Measurements from ENCODE around the gene FMOD.
"Not testable (repeated sequence)": the region's sequence is repeated elsewhere in the genome, so short reads cannot be mapped to it uniquely, and the experiment has no call there.

Gene FMOD

DNA sequence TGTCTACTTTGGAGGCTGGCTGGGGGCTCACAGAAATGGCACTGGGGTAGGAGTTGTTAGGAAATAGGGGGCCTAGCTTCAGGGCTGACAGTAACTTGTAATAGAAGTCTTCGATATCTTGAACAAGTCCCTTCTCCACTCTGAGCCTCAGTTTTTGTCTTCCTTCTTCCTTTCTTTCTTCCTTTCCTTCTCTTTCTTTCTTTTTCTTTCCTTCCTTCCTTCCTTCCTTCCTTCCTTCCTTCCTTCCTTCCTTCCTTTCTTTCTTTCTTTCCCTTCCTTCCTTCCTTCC, 32.7 kb downstream of the FMOD start:
- peak overlapping the region in 1 of 2 donors; percentile 16 for H3K9ac ChIP-seq (ENCODE audit: low read depth in 1 of 2, low read length in 2 of 2)
- H3K4me1 ChIP-seq (ENCODE audit: control insufficient read depth in 1 of 2, insufficient read depth in 2 of 2, low read length in 2 of 2): peaks cover 53 to 55% of the 10 kb centered on the region in 2 donors
- H3K27ac ChIP-seq (ENCODE audit: low read depth, low read length): no peak overlapping the region
- H3K9me3 ChIP-seq (ENCODE audit: control insufficient read depth in 1 of 2, low read length in 2 of 2): no peaks in the 10 kb centered on the region
- no peaks in the 10 kb centered on the region for H3K27me3 ChIP-seq (ENCODE audit: control insufficient read depth in 1 of 2, insufficient read depth in 2 of 2, low read length in 2 of 2)
- no peak overlapping the region for H3K4me3 ChIP-seq (ENCODE audit: low read depth in 1 of 2, low read length in 2 of 2)
- H3K36me3 ChIP-seq (ENCODE audit: control insufficient read depth in 1 of 2, insufficient read depth in 2 of 2, low read length in 2 of 2): no peaks in the 10 kb centered on the region

DNA sequence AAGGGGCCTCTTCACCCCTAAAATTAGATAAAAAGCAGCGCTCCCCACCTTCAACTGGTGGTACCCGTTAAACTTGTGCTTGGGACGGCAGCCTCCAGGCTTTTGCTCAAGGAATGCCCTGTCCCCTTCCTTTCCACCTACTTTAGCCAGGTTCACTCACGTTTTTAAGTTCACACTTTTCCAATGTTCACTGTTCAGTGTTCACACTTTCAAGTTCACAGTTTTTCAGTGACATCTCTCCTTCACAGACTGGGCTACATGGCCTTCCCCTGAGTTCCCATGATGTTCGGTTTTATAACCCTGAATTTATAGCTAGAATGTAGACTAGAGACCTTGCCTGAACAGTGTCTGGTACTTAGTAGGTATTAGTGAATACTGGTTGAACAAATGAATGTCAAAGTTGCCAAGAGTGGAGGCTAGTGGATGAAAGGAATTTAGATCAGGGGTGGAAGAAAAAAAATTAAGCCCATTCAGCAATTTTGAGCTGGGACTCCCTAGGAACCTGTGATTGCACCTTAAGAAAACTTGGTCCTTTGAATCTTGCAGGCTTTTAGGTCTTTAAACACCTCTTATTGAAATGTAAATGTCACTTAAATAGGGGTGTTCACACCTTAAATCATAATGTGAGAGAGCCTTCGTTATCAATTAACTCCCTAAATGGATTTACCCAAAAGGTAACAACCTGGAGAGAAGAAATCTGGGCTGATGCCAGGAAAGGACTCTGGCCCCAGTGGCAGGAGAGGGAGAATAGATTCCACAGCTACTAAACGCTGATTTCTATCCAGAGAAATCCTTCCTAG, 33.3 kb downstream of the FMOD start:
- Histone ChIP-seq H3K36me3 (ENCODE audit: control insufficient read depth in 1 of 2, insufficient read depth in 2 of 2, low read length in 2 of 2) (no peaks in the 10 kb centered on the region), H3K9me3 (ENCODE audit: control insufficient read depth in 1 of 2, low read length in 2 of 2) (no peaks in the 10 kb centered on the region), H3K27ac (ENCODE audit: low read depth, low read length) (no peak overlapping the region), H3K27me3 (ENCODE audit: control insufficient read depth in 1 of 2, insufficient read depth in 2 of 2, low read length in 2 of 2) (no peaks in the 10 kb centered on the region), H3K4me3 (ENCODE audit: low read depth in 1 of 2, low read length in 2 of 2) (no peak overlapping the region), H3K4me1 (ENCODE audit: control insufficient read depth in 1 of 2, insufficient read depth in 2 of 2, low read length in 2 of 2) (peaks cover 48 to 50% of the 10 kb centered on the region in 2 donors), H3K9ac (ENCODE audit: low read depth in 1 of 2, low read length in 2 of 2) (peak overlapping the region in 1 of 2 donors; percentile 50)

DNA sequence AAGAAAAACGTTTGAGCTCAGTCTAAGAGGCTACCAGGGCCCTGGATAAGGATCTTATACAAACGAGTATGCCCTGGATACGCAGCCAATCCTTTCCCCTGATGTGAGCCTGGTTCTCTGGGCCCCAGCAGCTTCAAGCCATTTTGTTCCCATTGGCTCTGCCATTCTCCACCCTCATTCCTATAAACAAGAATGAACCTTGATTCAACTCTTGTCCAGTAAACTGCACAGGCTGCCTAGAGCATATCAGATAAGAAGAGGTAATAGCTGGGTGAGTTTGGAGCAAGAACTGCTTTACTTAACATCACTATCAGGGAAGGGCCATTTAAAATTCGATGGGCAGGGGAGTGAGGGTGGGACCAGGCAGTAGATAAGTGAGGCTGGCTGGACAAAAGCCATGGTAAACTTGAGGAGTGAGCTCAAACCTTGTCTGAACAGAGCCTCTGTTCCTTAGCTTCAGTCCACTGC, 34.3 kb downstream of the FMOD start:
- H3K4me3 ChIP-seq (ENCODE audit: low read depth in 1 of 2, low read length in 2 of 2): no peak overlapping the region
- no peaks in the 10 kb centered on the region for H3K9me3 ChIP-seq (ENCODE audit: control insufficient read depth in 1 of 2, low read length in 2 of 2)
- H3K27ac ChIP-seq (ENCODE audit: low read depth, low read length): peak overlapping the region; percentile 46
- H3K36me3 ChIP-seq (ENCODE audit: control insufficient read depth in 1 of 2, insufficient read depth in 2 of 2, low read length in 2 of 2): no peaks in the 10 kb centered on the region
- H3K4me1 ChIP-seq (ENCODE audit: control insufficient read depth in 1 of 2, insufficient read depth in 2 of 2, low read length in 2 of 2): peaks cover 38 to 40% of the 10 kb centered on the region in 2 donors
- H3K9ac ChIP-seq (ENCODE audit: low read depth in 1 of 2, low read length in 2 of 2): peak overlapping the region in 1 of 2 donors; percentile 50
- H3K27me3 ChIP-seq (ENCODE audit: control insufficient read depth in 1 of 2, insufficient read depth in 2 of 2, low read length in 2 of 2): no peaks in the 10 kb centered on the region

DNA sequence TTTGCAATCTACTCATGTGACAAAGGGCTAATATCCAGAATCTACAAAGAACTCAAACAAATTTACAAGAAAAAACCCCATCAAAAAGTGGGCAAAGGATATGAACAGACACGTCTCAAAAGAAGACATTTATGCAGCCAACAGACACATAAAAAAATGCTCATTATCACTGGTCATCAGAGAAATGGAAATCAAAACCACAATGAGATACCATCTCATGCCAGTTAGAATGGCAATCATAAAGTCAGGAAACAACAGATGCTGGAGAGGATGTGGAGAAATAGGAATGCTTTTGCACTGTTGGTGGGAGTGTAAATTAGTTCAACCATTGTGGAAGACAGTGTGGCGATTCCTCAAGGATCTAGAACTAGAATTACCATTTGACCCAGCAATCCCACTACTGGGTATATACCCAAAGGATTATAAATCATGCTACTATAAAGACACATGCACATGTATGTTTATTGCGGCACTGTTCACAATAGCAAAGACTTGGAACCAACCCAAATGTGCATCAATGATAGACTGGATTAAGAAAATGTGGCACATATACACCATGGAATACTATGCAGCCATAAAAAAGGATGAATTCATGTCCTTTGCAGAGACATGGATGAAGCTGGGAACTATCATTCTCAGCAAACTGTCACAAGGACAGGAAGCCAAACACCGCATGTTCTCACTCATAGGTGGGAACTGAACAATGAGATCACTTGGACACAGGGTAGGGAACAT, 36.7 kb downstream of the FMOD start:
- not testable (repeated sequence) for H3K27me3 ChIP-seq (ENCODE audit: control insufficient read depth in 1 of 2, insufficient read depth in 2 of 2, low read length in 2 of 2); H3K4me3 ChIP-seq (ENCODE audit: low read depth in 1 of 2, low read length in 2 of 2); H3K36me3 ChIP-seq (ENCODE audit: control insufficient read depth in 1 of 2, insufficient read depth in 2 of 2, low read length in 2 of 2); H3K9ac ChIP-seq (ENCODE audit: low read depth in 1 of 2, low read length in 2 of 2); H3K9me3 ChIP-seq (ENCODE audit: control insufficient read depth in 1 of 2, low read length in 2 of 2); H3K27ac ChIP-seq (ENCODE audit: low read depth, low read length)
- H3K4me1 ChIP-seq (ENCODE audit: control insufficient read depth in 1 of 2, insufficient read depth in 2 of 2, low read length in 2 of 2): peaks cover 27 to 31% of the 10 kb centered on the region in 2 donors

DNA sequence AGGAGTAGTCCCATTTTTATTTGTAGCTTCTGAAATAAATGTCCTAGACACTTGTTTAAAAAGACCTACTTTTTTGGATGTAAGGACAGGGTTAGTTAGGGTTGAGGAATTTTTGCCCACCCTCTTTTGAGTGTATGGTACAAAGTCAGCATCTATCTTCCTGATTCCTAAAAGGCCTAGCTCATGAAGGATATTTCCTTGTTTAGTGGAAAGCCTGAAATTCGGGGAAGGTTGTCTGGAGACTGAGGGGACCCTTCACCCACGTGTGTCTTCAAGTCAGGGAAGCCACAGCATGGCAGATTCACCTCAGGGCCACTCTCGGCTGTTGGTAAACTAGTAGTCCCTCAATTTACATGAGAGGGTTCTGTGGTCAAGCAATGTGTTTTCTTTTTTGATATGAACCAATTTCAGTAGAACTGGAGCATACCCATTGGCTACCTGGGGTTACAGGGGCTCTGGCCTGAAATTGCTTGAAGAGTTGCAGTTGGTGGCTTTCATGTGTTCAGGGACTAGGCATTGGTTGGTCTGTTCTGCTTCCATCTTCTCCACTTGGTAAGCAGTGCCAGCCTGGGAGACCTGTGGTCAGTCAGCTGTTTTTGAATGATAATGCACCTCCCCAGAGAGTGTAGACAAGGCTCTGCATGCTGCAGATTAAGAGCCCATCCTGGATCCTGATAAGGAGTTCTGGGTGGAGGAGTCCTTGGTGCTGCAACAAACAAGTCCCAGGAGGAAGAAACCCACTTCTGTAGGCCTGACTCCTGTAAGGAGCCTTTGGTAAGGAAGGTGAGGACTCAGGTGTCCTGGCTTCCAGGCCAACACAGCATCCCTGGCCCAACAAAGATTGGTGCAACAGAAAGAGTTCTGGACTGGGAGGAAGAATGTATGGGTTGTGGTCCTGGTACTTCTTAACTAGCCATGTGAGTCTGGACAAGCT, 39.3 kb downstream of the FMOD start:
- peaks cover 33 to 36% of the 10 kb centered on the region in 2 donors for H3K4me1 ChIP-seq (ENCODE audit: control insufficient read depth in 1 of 2, insufficient read depth in 2 of 2, low read length in 2 of 2)
- H3K9ac ChIP-seq (ENCODE audit: low read depth in 1 of 2, low read length in 2 of 2): no peak overlapping the region
- H3K4me3 ChIP-seq (ENCODE audit: low read depth in 1 of 2, low read length in 2 of 2): no peak overlapping the region
- H3K36me3 ChIP-seq (ENCODE audit: control insufficient read depth in 1 of 2, insufficient read depth in 2 of 2, low read length in 2 of 2): peaks cover 18 to 22% of the 10 kb centered on the region in 2 donors
- H3K9me3 ChIP-seq (ENCODE audit: control insufficient read depth in 1 of 2, low read length in 2 of 2): no peaks in the 10 kb centered on the region
- no peak overlapping the region for H3K27ac ChIP-seq (ENCODE audit: low read depth, low read length)
- H3K27me3 ChIP-seq (ENCODE audit: control insufficient read depth in 1 of 2, insufficient read depth in 2 of 2, low read length in 2 of 2): no peaks in the 10 kb centered on the region

DNA sequence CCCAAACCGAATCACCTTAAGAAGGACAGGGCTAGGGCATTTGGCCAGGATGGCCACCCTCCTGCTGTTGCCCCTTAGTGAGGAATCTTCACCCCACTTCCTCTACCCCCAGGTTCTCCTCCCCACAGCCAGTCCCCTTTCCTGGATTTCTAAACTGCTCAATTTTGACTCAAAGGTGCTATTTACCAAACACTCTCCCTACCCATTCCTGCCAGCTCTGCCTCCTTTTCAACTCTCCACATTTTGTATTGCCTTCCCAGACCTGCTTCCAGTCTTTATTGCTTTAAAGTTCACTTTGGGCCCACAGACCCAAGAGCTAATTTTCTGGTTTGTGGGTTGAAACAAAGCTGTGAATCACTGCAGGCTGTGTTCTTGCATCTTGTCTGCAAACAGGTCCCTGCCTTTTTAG, 42.0 kb downstream of the FMOD start:
- H3K9ac ChIP-seq (ENCODE audit: low read depth in 1 of 2, low read length in 2 of 2): peak overlapping the region; percentile 92 to 100
- H3K4me3 ChIP-seq (ENCODE audit: low read depth in 1 of 2, low read length in 2 of 2): peak overlapping the region; percentile 92 to 94
- H3K36me3 ChIP-seq (ENCODE audit: control insufficient read depth in 1 of 2, insufficient read depth in 2 of 2, low read length in 2 of 2): peaks cover 18 to 22% of the 10 kb centered on the region in 2 donors
- peaks cover 37 to 43% of the 10 kb centered on the region in 2 donors for H3K4me1 ChIP-seq (ENCODE audit: control insufficient read depth in 1 of 2, insufficient read depth in 2 of 2, low read length in 2 of 2)
- no peak overlapping the region for H3K27ac ChIP-seq (ENCODE audit: low read depth, low read length)
- H3K27me3 ChIP-seq (ENCODE audit: control insufficient read depth in 1 of 2, insufficient read depth in 2 of 2, low read length in 2 of 2): no peaks in the 10 kb centered on the region
- no peaks in the 10 kb centered on the region for H3K9me3 ChIP-seq (ENCODE audit: control insufficient read depth in 1 of 2, low read length in 2 of 2)

DNA sequence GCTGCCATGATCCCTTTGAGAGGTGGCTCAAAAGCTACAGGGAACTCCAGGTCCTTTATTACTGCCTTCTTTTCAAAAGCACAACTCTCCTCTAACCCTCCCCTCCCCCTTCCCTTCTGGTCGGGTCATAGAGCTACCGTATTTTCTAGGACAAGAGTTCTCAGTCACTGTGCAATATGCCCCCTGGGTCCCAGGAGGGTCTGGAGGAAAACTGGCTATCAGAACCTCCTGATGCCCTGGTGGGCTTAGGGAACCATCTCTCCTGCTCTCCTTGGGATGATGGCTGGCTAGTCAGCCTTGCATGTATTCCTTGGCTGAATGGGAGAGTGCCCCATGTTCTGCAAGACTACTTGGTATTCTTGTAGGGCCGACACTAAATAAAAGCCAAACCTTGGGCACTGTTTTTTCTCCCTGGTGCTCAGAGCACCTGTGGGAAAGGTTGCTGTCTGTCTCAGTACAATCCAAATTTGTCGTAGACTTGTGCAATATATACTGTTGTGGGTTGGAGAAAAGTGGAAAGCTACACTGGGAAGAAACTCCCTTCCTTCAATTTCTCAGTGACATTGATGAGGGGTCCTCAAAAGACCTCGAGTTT, 42.5 kb downstream of the FMOD start:
- H3K9me3 ChIP-seq (ENCODE audit: control insufficient read depth in 1 of 2, low read length in 2 of 2): no peaks in the 10 kb centered on the region
- no peaks in the 10 kb centered on the region for H3K27me3 ChIP-seq (ENCODE audit: control insufficient read depth in 1 of 2, insufficient read depth in 2 of 2, low read length in 2 of 2)
- H3K27ac ChIP-seq (ENCODE audit: low read depth, low read length): no peak overlapping the region
- H3K36me3 ChIP-seq (ENCODE audit: control insufficient read depth in 1 of 2, insufficient read depth in 2 of 2, low read length in 2 of 2): peaks cover 18 to 22% of the 10 kb centered on the region in 2 donors
- H3K4me3 ChIP-seq (ENCODE audit: low read depth in 1 of 2, low read length in 2 of 2): peak overlapping the region; percentile 92 to 94
- H3K4me1 ChIP-seq (ENCODE audit: control insufficient read depth in 1 of 2, insufficient read depth in 2 of 2, low read length in 2 of 2): peaks cover 42 to 45% of the 10 kb centered on the region in 2 donors
- H3K9ac ChIP-seq (ENCODE audit: low read depth in 1 of 2, low read length in 2 of 2): peak overlapping the region; percentile 92 to 100

DNA sequence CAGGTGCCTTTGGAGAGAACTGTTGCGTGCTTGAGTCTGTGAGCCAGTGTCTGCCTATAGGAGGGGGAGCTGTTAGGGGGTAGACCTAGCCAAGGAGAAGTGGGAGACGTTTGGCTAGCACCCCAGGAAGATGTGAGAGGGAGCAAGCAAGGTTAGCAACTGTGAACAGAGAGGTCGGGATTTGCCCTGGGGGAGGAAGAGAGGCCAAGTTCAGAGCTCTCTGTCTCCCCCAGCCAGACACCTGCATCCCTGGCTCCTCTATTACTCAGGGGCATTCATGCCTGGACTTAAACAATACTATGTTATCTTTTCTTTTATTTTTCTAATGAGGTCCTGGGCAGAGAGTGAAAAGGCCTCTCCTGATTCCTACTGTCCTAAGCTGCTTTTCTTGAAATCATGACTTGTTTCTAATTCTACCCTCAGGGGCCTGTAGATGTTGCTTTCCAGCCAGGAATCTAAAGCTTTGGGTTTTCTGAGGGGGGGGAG, 43.2 kb downstream of the FMOD start:
- H3K36me3 ChIP-seq (ENCODE audit: control insufficient read depth in 1 of 2, insufficient read depth in 2 of 2, low read length in 2 of 2): peaks cover 18 to 22% of the 10 kb centered on the region in 2 donors
- H3K9ac ChIP-seq (ENCODE audit: low read depth in 1 of 2, low read length in 2 of 2): peak overlapping the region; percentile 92 to 100
- no peaks in the 10 kb centered on the region for H3K27me3 ChIP-seq (ENCODE audit: control insufficient read depth in 1 of 2, insufficient read depth in 2 of 2, low read length in 2 of 2)
- H3K27ac ChIP-seq (ENCODE audit: low read depth, low read length): peak overlapping the region; percentile 41
- no peaks in the 10 kb centered on the region for H3K9me3 ChIP-seq (ENCODE audit: control insufficient read depth in 1 of 2, low read length in 2 of 2)
- peak overlapping the region; percentile 92 to 94 for H3K4me3 ChIP-seq (ENCODE audit: low read depth in 1 of 2, low read length in 2 of 2)
- peaks cover 49 to 53% of the 10 kb centered on the region in 2 donors for H3K4me1 ChIP-seq (ENCODE audit: control insufficient read depth in 1 of 2, insufficient read depth in 2 of 2, low read length in 2 of 2)

DNA sequence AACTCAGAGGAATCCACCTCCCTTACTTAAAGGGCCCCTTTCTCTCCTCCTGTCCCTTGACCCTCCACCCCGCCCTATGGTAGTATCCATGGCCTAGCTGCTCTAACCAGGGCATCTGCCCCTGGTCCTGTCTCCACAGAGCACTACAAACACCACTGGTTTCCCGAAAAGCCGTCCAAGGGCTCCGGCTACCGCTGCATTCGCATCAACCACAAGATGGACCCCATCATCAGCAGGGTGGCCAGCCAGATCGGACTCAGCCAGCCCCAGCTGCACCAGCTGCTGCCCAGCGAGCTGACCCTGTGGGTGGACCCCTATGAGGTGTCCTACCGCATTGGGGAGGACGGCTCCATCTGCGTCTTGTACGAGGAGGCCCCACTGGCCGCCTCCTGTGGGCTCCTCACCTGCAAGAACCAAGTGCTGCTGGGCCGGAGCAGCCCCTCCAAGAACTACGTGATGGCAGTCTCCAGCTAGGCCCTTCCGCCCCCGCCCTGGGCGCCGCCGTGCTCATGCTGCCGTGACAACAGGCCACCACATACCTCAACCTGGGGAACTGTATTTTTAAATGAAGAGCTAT, 43.9 kb downstream of the FMOD start:
- H3K36me3 ChIP-seq (ENCODE audit: control insufficient read depth in 1 of 2, insufficient read depth in 2 of 2, low read length in 2 of 2): peaks cover 18 to 22% of the 10 kb centered on the region in 2 donors
- peaks cover 52 to 57% of the 10 kb centered on the region in 2 donors for H3K4me1 ChIP-seq (ENCODE audit: control insufficient read depth in 1 of 2, insufficient read depth in 2 of 2, low read length in 2 of 2)
- H3K27me3 ChIP-seq (ENCODE audit: control insufficient read depth in 1 of 2, insufficient read depth in 2 of 2, low read length in 2 of 2): no peaks in the 10 kb centered on the region
- peak overlapping the region; percentile 96 for H3K27ac ChIP-seq (ENCODE audit: low read depth, low read length)
- H3K4me3 ChIP-seq (ENCODE audit: low read depth in 1 of 2, low read length in 2 of 2): peak overlapping the region; percentile 92 to 94
- peak overlapping the region; percentile 92 to 100 for H3K9ac ChIP-seq (ENCODE audit: low read depth in 1 of 2, low read length in 2 of 2)
- H3K9me3 ChIP-seq (ENCODE audit: control insufficient read depth in 1 of 2, low read length in 2 of 2): no peaks in the 10 kb centered on the region

Measured in duodenal mucosa (tissue), 2 donors.